ENCODE measurements around the gene UQCC3. TPM values are rescaled to one million over a fixed set of nuclear protein-coding genes. Genes with fewer than 3 reads are reported as not detected.

Gene UQCC3
- total and polyA plus RNA-seq, 9 donors: 1.6 to 13.7 (median 8.9) TPM

DNA sequence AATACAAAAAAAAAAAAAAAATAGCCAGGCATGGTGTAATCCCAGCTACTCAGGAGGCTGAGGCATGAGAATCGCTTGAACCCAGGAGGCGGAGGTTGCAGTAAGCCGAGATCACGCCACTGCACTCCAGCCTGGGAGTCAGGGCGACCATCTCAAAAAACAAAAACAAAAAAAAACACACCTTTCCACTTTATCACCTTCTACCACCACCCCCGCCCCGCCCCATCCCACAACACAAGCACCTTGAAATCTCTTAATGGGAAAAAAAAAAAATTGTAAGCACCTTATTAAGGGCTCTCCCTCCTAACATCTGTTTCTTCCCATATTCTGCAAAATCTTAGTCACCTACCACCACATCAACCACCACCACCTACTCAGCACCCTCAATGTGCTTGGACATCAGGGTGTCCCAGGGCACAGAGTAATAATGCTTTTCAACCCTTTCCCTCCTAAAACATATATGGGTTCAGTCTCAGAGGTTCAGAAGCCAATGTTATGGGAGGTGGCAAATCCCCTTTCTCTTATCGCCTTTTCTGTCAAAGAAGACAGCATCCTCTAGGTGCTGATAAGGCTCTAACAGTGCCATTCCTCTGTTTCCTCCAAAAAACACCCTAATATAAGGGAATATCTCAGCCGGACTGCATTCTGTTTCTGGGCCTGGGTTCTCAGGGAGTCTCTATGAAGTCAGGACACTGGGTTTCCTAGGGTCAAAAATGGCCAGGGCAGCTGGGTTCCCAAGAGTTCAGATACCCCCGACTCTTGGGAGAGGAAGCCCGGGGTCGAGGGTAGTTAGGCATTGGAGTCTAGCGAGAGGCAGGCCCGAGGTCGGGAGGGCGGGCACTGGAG is 19.1 kb upstream of the UQCC3 start:
- Histone ChIP-seq H3K4me3 (peak overlapping the region; percentile 84), H3K9me3 (no peaks in the 10 kb centered on the region), H3K27me3 (no peaks in the 10 kb centered on the region), H3K36me3 (peaks cover 2% of the 10 kb centered on the region), H3K4me1 (ENCODE audit: insufficient read depth) (peaks cover 3% of the 10 kb centered on the region), H3K27ac (peak overlapping the region; percentile 81 to 83)
- no peak for DNase-seq
- intact Hi-C loops (cut with DNase I): no loop called here
- TF ChIP-seq EP300 (IDR thresholded peaks at IDR 0.05) (no peak), POLR2A (IDR thresholded peaks at IDR 0.05) (no peak)
- TF ChIP-seq, protein P1, sequence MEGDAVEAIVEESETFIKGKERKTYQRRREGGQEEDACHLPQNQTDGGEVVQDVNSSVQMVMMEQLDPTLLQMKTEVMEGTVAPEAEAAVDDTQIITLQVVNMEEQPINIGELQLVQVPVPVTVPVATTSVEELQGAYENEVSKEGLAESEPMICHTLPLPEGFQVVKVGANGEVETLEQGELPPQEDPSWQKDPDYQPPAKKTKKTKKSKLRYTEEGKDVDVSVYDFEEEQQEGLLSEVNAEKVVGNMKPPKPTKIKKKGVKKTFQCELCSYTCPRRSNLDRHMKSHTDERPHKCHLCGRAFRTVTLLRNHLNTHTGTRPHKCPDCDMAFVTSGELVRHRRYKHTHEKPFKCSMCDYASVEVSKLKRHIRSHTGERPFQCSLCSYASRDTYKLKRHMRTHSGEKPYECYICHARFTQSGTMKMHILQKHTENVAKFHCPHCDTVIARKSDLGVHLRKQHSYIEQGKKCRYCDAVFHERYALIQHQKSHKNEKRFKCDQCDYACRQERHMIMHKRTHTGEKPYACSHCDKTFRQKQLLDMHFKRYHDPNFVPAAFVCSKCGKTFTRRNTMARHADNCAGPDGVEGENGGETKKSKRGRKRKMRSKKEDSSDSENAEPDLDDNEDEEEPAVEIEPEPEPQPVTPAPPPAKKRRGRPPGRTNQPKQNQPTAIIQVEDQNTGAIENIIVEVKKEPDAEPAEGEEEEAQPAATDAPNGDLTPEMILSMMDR (IDR thresholded peaks at IDR 0.05): no peak
- 35 to 37% (median 37%) methylated on average over 16 of the region's 16 CpGs for WGBS, 3 donors

DNA sequence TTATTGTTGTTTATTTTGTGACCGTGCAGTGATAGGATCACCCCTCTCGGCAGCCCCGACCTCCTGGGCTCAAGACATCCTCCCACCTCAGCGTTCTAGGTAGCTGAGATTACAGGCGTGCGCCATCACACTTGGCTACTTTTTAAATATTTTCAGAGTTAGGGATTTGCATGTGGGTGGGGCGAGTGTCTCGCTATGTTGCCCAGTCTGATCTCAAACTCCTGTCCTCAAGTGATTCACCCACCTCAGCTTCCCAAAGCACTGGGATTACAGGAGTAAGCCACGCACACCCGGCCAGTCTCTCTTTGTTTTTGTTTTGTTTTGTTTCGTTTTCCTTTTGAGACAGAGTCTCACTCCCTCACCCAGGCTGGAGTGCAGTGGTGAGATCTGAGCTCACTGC is 17.2 kb upstream of the UQCC3 start:
- Histone ChIP-seq H3K4me3 (no peak overlapping the region), H3K27me3 (no peaks in the 10 kb centered on the region), H3K27ac (no peak overlapping the region), H3K4me1 (ENCODE audit: insufficient read depth) (peaks cover 3% of the 10 kb centered on the region), H3K36me3 (no peaks in the 10 kb centered on the region), H3K9me3 (no peaks in the 10 kb centered on the region)
- 64 to 78% (median 68%) methylated on average over 11 of the region's 11 CpGs for WGBS, 3 donors
- intact Hi-C loops (cut with DNase I): no loop called here
- no peak for DNase-seq
- TF ChIP-seq, protein P1 (IDR thresholded peaks at IDR 0.05): no peak
- TF ChIP-seq POLR2A (IDR thresholded peaks at IDR 0.05) (no peak), EP300 (IDR thresholded peaks at IDR 0.05) (no peak)

DNA sequence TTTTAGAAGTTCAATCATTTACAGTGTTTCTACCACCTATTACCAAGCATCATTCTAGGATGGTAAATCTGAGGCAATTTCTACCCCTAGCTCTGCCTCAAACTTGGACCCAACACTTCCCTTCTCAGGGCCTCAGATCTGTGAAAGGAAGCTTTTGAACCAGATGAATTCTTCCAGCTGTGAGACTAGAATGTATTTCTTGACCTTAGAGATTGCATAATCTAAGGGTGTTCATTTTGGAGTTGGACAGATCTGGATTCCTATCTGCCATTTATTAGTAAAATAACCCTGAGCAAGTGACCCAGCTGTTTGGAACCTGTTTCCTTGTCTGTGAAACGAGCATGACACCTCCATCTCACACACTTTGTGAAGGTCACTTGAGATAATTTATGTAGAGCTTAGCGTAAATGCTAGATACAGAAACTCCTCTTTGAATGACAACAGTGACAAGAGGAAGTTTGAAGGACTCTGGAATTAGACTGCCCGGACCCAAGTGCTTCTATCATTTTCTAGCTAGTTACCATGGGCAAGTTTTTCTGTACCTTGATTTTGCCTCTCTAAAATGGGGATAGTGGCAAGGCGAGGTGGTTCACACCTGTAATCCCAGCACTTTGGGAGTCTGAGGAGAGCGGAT is 14.6 kb upstream of the UQCC3 start:
- H3K27me3 ChIP-seq: no peaks in the 10 kb centered on the region
- peaks cover 3% of the 10 kb centered on the region for H3K4me1 ChIP-seq (ENCODE audit: insufficient read depth)
- H3K9me3 ChIP-seq: no peaks in the 10 kb centered on the region
- no peak overlapping the region for H3K4me3 ChIP-seq
- intact Hi-C loops (cut with DNase I): no loop called here
- no peak overlapping the region for H3K27ac ChIP-seq
- 53 to 69% (median 67%) methylated on average over 5 of the region's 5 CpGs for whole genome bisulfite sequencing, 3 donors
- DNase-seq: no peak
- TF ChIP-seq POLR2A (IDR thresholded peaks at IDR 0.05): no peak
- TF ChIP-seq, protein P1 (IDR thresholded peaks at IDR 0.05): no peak
- no peak for TF ChIP-seq EP300 (IDR thresholded peaks at IDR 0.05)
- H3K36me3 ChIP-seq: no peaks in the 10 kb centered on the region

DNA sequence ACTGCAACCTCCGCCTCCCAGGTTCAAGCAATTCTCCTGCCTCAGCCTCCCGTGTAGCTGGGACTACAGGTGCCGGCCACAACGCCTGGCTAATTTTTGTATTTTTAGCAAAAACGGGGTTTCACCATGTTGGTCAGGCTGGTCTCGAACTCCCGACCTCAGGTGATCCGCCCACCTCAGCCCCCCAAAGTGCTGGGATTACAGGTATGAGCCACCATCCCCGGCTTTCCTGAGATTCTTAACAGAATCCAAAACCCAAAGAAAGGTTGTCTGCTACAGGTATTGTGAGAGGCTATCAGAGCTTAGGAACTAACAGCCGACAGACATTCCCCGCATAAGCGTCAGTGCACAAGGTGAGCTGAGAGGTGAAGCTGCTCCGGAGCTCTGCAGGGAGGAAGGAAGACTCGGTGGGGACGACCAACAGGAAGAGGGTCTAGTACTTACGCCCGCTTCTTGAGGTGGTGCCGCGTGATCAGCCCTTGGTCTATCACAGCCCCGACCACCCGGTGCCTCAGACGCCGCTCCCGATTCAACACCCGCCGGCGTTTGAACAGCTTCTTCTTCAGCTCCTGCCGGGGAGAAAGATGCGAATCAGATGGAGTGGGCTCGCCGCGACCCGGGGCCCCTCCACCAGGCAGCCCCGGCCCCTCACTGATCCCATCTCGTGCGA is 6.9 kb upstream of the UQCC3 start:
- DNase-seq: no peak
- Histone ChIP-seq H3K4me1 (ENCODE audit: insufficient read depth) (peaks cover 7% of the 10 kb centered on the region), H3K27me3 (no peaks in the 10 kb centered on the region), H3K4me3 (peak overlapping the region; percentile 71), H3K27ac (peak overlapping the region; percentile 75 to 79), H3K36me3 (no peaks in the 10 kb centered on the region), H3K9me3 (no peaks in the 10 kb centered on the region)
- TF ChIP-seq POLR2A (IDR thresholded peaks at IDR 0.05) (no peak), EP300 (IDR thresholded peaks at IDR 0.05) (no peak)
- TF ChIP-seq, protein P1 (IDR thresholded peaks at IDR 0.05): no peak
- 2 to 3% (median 2%) methylated on average over 32 to 36 of the region's 36 CpGs for WGBS, 3 donors
- intact Hi-C loops (cut with DNase I): no loop called here
